A549 (cell line): ENCODE data around the gene CNIH1.

ENCODE experiments used
- JUN ChIP-seq, 2 experiments: fragments of >200 bp; sonication (Bioruptor Twin); formaldehyde crosslinking; IDR thresholded peaks; 2 replicates in 1 of 2; 3 replicates in 1 of 2; pipeline ENCODE4 v1.6.1; 2016 to 2017
- NR3C1 ChIP-seq: fragments of >200 bp; sonication (Bioruptor Twin); formaldehyde crosslinking; IDR thresholded peaks from 3 replicates; pipeline ENCODE4 v1.6.1; 2017
- PHF8 ChIP-seq: fragments of 200-600 bp; sonication (generic); IDR thresholded peaks from 2 replicates; pipeline ENCODE4 v1.6.1; 2016; ENCODE audit warnings: low read depth, mild to moderate bottlenecking, antibody characterized with exemption, moderate library complexity, borderline replicate concordance
- POLR2A ChIP-seq: IDR thresholded peaks from 2 replicates; pipeline ENCODE4 v1.6.1; 2012; ENCODE audit warnings: mild to moderate bottlenecking, low read length
- POLR2AphosphoS2 ChIP-seq: conservative IDR thresholded peaks from 2 replicates; pipeline ENCODE4 v1.6.1; 2012; ENCODE audit warnings: low read length, improper control_type of control experiment, inconsistent platforms
- SMC3 ChIP-seq: fragments of >200 bp; sonication (Bioruptor Twin); formaldehyde crosslinking; IDR thresholded peaks from 3 replicates; pipeline ENCODE4 v1.6.1; 2018; ENCODE audit warnings: inconsistent platforms
- TF ChIP-seq, protein P1 (sequence below): fragments of >200 bp; sonication (Bioruptor Twin); formaldehyde crosslinking; IDR thresholded peaks from 3 replicates; pipeline ENCODE4 v1.5.1; 2016
- TF ChIP-seq, protein P2 (sequence below): IDR thresholded peaks from 2 replicates; pipeline ENCODE4 v1.6.1; 2012

DNA sequence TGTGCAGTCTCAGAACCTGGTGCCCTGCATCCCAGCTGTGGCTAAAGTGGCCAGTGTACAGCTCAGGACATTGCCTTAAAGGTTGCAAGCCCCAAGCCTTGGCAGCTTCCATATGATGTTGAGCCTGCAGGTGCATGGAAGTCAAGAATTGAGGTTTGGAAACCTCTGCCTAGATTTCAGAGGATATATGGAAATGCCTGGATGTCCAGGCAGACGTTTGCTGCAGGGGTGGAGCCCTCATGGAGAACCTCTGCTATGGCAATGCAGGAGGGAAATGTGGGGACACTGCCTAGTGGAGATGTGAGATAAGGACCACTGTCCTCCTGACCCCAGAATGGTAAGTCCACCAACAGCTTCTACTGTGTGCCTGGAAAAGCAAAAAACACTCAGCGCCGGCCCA is 17.9 kb upstream of the CNIH1 start:
- TF ChIP-seq, protein P1, sequence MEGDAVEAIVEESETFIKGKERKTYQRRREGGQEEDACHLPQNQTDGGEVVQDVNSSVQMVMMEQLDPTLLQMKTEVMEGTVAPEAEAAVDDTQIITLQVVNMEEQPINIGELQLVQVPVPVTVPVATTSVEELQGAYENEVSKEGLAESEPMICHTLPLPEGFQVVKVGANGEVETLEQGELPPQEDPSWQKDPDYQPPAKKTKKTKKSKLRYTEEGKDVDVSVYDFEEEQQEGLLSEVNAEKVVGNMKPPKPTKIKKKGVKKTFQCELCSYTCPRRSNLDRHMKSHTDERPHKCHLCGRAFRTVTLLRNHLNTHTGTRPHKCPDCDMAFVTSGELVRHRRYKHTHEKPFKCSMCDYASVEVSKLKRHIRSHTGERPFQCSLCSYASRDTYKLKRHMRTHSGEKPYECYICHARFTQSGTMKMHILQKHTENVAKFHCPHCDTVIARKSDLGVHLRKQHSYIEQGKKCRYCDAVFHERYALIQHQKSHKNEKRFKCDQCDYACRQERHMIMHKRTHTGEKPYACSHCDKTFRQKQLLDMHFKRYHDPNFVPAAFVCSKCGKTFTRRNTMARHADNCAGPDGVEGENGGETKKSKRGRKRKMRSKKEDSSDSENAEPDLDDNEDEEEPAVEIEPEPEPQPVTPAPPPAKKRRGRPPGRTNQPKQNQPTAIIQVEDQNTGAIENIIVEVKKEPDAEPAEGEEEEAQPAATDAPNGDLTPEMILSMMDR, result no peak
- TF ChIP-seq SMC3, result no peak
- no peak for TF ChIP-seq POLR2AphosphoS2
- TF ChIP-seq JUN (IDR thresholded peaks at IDR 0.05), result no peak
- TF ChIP-seq, protein P2, sequence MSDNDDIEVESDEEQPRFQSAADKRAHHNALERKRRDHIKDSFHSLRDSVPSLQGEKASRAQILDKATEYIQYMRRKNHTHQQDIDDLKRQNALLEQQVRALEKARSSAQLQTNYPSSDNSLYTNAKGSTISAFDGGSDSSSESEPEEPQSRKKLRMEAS, result no peak
- TF ChIP-seq NR3C1, result no peak
- no peak for TF ChIP-seq PHF8
- TF ChIP-seq POLR2A, result no peak
